ENCODE results near the gene KIF26B.

DNA sequence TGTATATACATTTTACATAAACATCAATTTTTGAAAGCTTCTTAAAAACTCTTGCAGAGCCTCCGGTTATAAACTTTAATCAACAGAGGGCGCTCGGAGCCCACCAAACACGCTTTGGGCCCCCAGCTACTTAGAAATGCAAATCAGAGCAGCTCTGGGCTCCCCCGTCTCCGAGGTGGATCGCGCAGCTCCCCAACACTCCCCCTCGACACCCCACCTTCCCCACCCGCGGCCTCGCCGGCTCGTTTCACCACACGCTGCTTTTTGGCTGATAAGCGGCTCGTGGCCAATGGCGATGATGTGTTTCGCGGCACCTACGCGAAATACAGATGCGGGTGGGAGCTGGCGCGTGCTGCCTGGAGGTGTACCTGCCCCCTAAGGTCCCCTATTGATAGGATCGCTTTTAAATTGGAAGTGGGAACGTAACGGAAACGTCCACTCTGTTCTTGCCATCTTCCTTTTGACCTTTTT is 1.7 kb upstream of the KIF26B start:
- TF ChIP-seq POLR2AphosphoS5 (IDR thresholded peaks at IDR 0.05; ENCODE audit: insufficient read depth in 1 of 2, low read depth in 1 of 2) (no peak), POLR2A (IDR thresholded peaks at IDR 0.05) (no peak)
- TF ChIP-seq, protein P1, sequence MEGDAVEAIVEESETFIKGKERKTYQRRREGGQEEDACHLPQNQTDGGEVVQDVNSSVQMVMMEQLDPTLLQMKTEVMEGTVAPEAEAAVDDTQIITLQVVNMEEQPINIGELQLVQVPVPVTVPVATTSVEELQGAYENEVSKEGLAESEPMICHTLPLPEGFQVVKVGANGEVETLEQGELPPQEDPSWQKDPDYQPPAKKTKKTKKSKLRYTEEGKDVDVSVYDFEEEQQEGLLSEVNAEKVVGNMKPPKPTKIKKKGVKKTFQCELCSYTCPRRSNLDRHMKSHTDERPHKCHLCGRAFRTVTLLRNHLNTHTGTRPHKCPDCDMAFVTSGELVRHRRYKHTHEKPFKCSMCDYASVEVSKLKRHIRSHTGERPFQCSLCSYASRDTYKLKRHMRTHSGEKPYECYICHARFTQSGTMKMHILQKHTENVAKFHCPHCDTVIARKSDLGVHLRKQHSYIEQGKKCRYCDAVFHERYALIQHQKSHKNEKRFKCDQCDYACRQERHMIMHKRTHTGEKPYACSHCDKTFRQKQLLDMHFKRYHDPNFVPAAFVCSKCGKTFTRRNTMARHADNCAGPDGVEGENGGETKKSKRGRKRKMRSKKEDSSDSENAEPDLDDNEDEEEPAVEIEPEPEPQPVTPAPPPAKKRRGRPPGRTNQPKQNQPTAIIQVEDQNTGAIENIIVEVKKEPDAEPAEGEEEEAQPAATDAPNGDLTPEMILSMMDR (IDR thresholded peaks at IDR 0.05): peak; percentile 19 to 63 (median 29)
